Kasumi-1 (cell line): ENCODE data around the gene PCBP4.
"Not testable (repeated sequence)": the region's sequence is repeated elsewhere in the genome, so short reads cannot be mapped to it uniquely, and the experiment has no call there.

Experiments
- DNase-seq, 2 experiments: peaks; one replicate each; lab custom pipeline; 2025; lab: John Stamatoyannopoulos, UW

Gene PCBP4

DNA sequence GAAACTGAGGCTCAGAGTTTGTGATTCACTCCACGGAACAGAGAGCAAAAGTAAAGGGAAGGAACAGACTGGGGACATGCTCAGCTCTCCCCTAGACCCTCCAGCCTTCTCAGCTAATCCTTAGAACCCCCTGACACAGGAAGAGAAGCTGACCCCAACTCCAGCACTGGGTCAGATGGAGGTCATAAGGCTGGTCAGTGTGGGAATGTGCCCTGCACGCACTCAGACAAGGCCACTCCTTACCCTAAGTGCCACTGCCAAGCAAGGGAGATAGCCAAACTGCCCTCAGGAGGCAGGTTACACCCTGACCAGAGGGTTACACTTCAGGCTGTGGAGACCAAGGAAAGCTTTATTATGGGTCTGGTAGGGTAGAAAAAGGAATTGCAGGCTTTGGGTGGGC lies 27.3 kb upstream of the PCBP4 start:
- no peak for DNase-seq

DNA sequence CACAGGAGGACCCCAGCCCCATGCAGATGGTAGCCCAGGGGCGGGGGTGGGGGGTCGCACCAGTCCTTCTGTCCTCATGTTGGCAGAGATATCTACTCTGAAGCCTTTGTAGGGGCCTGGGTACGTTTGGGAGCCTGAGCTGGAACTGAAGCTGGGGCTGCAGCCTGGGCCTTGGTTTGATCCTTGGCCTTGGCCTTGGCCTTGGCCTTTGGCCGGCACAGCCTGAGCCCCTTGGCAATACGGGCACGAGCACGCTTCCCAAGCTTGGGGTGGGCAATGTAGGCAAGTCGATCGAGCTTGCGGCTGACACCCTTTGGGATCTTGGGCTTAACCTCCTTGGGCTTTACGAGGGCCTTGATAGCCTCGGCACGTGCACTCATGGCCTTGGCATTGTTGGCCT lies 26.4 kb upstream of the PCBP4 start:
- DNase-seq, result not testable (repeated sequence)

DNA sequence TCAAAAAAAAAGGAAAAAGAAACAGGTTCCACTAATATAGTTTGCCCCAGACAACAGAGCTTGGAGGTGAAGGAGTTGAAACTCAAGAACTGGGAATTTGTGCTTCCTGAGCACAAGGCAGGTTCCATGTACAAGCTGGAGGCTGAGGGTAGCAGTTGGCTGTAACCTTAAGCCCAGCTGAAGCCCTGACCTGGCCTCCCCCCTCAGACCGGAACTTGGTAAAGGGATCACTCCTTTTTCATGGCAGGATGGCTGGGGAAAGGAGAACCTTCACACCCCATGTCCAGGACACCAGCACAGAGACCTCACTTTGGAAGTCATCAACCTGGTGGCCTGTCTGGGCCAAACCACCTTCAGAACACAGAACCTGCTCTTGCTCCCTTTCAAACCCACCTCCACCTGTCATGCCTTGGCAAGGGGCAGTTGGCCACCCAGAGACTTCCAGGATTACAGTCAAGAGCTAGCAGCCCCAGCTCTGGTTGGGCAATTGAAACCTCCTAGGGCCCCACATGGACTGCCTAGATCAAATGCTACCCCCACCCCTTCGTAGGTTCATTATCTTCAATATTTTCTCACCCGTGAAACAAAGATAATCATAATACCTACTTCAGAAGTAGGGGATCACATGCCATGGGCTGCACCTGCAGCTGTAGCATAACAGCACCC lies 24.9 kb upstream of the PCBP4 start:
- DNase-seq, result no peak

DNA sequence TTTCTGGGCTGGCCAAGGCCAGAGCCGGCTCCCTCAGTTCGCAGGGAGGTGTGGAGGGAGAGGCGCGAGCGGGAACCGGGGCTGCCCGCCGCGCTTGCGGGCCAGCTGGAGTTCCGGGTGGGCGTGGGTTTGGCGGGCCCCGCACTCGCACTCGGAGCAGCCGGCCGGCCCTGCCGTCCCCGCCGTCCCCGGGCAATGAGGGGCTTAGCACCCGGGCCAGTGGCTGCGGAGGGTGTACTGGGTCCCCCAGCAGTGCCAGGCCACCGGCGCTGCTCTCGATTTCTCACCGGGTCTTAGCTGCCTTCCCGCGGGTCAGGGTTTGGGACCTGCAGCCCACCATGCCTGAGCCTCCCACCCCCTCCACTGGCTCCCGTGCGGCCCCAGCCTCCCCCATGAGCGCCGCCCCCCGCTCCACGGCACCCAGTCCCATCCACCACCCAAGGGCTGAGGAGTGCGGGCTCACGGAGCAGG lies 23.3 kb upstream of the PCBP4 start:
- not testable (repeated sequence) for DNase-seq

DNA sequence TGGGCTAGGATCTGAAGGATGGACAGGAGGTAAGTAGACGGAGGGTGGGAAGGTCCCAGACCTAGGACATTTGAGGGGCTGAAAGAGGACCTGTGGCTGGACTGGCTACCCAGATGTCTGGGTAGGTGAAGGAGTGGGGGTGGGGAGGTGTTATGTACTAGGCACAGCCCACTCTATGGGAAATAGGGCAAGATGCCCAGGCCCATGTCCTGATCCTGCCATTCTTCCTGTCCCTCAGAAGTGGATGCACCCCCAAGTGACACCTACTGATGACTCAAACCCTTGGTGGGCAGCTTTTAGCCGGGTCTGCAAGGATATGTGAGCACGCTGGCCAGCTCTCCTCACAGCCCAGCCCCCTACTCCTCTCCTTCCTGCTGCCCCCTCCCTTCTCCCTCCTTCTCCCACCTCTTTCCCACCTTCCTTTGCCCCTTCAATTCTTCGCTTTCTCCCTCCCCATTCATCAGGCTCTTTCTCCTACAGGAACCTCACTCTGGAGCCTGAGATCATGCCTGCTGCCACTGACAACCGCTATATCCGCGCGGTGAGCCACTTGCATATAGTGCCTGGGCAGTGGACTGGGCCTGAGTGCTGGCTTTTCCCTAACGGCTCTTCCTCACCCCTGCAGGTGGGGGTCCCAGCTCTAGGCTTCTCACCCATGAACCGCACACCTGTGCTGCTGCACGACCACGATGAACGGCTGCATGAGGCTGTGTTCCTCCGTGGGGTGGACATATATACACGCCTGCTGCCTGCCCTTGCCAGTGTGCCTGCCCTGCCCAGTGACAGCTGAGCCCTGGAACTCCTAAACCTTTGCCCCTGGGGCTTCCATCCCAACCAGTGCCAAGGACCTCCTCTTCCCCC lies 21.3 kb upstream of the PCBP4 start:
- DNase-seq, result no peak

DNA sequence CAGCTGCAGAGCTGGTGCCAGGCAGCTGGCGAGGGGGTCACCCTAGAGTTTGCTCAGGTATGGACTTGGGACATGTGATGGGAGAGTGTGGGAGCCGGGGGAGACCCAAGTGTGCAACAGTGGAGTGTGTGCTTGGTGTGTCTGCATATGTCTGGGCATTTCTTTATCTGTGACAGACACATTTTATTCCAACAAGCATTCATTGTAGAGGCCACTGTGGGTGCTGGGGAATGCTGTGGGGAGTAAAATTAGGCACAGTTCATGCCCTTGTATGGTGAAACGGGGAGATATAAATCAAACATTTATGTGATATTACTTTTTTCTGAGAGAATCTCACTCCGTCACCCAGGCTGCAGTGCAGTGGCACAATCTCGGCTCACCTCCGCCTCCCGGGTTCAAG lies 20.3 kb upstream of the PCBP4 start:
- no peak for DNase-seq

DNA sequence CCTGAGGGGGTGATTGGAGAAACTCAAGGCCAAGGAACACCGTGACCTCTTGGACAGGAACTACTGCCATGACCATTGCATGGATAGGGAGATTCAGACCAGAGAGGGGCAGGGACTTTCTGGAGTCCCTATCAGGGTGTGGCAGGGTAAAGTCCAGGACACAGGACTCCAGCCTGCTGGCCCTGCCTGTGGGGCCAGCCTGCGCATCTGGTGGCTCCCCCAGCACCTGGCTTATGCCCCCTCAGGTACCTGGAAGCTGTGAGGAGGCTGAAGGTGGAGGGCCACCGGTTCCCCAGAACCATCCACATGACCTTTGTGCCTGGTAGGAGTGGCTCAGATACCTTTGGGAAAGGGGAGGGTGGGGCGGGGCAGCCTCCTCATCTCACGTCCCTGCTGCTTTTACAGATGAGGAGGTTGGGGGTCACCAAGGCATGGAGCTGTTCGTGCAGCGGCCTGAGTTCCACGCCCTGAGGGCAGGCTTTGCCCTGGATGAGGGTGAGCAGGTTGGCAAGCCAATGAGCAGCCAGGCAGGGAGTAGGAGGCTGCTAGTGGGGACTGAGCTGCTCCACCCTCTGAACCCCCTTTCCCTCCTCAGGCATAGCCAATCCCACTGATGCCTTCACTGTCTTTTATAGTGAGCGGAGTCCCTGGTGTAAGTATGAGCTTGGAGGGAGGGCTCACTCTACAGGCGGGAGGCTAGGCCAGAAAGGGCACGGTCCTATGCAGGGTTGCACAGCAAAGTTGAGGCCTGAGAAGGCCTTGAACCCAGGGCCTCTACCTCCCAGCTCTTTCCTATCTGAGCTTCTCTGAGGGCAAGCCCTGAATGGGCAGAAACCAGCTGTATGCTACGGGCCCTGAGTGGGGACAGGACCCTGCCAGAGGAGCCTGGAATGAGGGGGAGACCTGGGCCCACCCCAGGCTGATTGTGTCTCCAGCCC lies 19.0 kb upstream of the PCBP4 start:
- no peak for DNase-seq

DNA sequence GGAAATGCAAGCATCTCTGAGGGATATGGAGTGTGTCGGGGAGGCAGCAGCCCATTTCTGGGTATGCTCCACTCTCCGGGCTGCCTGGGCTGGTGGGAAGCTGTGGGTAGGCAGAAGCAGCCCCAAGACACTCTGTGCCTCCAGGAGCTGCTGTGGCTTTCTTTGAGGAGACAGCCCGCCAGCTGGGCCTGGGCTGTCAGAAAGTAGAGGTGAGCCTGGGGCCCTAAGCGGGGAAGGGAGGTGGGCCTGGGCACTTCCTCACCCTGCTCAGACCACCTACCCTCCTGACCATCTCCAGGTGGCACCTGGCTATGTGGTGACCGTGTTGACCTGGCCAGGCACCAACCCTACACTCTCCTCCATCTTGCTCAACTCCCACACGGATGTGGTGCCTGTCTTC lies 17.8 kb upstream of the PCBP4 start:
- DNase-seq, result no peak

DNA sequence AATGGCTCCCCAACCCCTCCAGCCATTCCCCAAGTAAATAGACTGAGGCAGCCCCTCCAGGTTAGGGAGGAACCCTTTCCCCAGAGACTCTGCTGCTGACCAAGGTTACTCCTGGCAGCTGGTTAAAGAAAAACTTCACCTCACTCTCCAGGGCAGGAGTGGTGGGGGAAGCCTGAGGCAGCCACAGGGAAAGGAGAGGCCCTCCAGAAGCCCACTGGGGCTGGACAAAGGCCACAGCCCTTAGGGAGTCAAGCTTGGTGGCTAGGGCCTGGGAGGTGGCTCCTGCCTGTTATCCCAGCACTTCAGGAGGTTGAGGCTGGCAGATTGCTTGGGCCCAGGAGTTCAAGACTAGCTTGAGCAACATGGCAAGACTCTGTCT lies 17.0 kb upstream of the PCBP4 start:
- DNase-seq, result no peak

DNA sequence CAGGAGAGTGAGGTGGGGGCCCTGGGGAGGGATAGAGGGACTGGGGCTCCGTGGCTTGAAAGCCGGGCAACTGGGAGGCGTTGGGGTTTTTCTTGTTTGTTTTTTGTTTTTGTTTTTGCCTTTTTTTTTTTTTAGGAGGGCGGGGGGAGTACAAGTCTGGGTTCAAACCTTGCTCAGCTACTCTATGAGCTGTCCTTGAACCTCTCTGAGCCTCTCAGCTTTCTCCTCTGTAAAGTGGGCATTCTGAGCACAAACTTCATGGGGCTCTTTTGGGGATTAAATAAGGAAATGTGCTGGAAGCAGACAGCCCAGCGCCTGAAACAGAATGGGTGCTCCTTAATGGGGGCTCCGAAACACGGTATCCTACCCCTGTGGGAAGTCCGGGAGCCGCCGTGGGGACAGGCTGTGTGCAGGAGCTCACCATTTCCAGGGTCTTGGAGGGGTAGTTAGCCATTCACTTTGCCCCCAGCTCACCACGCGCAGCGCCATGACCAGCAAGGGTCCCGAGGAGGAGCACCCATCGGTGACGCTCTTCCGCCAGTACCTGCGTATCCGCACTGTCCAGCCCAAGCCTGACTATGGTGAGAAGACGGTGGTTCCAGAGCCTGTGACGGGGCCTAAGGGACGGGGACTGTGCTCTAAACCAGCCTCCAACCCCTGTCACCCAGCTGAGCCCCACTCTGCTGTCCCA lies 16.5 kb upstream of the PCBP4 start:
- DNase-seq, result no peak

DNA sequence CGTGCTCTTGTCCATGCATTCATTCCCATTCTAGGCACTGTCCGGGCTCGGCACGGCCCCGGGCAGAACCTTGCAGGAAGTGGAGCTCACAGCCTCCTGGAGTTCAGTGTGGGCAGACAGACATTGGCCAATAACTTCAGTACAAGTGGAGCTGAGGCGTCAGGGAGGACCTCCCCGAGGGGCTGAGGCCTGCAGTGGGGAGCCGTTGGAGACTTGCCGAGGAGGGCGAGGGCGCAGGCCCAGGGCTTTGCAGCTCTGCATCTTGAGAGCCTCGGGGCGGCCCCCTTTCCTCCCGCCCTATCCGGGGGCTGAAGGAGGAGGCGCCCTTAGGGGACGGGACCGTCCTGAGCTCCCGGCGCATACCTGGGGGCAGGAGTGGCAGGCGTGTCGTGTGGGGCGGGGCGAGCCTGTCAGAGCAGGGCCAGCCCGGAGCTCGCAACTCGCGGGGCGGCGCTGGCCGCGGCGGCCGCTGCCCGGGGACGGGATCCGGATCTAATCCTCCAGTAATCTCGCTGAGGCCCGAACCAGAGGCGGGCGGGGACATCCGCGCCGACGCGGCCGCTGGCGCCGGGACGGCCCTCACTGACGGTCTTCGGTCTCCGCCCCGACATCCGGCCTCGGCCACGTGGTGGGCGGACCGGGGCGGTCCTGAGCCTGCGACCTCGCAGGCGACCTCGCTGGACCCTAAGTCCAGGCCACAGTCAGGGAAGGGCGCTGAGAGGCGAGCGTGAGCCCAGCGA lies 15.8 kb upstream of the PCBP4 start, which contains the start of gene ACY1:
TSS of gene ACY1 (plus strand) at position 698 of the 740 bp plus-strand sequence. CDS start 530 bp downstream, outside the sequence.
- DNase-seq, result peak; percentile 76 to 83

DNA sequence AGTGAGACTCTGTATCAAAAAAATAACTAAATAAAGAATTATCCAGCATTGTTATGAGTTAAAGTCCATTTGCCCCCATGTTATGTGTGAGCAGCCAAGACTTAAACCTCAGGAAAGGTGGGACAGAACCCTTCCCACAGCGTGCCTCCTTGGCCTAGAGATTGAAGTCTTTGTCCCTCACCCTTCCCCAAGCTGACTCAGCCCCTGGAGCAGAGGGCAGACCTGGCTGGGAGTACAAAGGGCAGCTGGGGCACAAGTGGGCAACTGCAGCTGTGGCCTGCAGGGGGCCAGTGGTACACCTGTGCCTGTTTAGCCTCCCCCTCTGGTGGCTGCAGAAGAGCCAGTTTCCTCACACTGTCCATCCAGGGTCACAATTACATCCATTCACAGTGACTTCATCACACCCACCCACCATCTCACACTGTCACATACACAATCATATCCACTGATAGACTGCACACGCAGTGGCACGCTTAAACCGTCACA lies 15.1 kb upstream of the PCBP4 start:
- DNase-seq, result peak; percentile 56 to 67

DNA sequence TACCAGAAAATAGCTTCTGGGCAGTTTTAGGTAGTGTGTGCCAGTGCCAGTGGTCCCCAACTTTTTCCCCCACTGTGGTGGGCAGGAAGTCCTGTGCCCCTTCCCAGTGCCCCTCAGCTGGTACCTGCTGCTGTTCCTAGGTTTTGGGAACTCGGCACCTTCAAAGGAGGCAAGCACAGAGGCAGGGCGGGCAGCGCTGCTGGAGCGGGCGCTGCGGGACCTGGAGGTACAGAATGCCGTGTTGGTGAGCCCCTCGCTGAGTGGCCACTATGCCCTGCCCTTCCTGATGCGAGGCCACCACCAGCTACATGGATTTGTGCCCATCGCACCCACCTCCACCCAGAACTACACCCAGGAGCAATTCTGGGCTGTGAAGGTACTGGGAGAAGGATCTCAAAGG lies 13.0 kb upstream of the PCBP4 start:
- no peak for DNase-seq

DNA sequence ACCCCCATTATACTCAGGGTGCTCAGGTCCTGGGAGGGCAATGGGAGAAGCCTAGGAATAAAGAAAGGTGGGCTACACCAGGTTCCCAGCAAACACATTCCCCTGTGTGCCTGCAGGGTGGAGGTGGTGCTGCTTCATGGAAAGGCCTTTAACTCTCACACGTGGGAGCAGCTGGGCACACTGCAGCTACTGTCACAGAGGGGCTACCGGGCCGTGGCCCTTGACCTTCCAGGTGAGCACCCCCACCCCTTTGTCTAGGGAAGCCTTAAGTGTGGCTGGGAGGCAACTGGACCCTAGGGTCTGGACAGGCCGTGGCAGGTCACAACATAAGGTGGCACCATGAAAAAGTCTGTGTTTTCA lies 10.9 kb upstream of the PCBP4 start:
- DNase-seq, result no peak

DNA sequence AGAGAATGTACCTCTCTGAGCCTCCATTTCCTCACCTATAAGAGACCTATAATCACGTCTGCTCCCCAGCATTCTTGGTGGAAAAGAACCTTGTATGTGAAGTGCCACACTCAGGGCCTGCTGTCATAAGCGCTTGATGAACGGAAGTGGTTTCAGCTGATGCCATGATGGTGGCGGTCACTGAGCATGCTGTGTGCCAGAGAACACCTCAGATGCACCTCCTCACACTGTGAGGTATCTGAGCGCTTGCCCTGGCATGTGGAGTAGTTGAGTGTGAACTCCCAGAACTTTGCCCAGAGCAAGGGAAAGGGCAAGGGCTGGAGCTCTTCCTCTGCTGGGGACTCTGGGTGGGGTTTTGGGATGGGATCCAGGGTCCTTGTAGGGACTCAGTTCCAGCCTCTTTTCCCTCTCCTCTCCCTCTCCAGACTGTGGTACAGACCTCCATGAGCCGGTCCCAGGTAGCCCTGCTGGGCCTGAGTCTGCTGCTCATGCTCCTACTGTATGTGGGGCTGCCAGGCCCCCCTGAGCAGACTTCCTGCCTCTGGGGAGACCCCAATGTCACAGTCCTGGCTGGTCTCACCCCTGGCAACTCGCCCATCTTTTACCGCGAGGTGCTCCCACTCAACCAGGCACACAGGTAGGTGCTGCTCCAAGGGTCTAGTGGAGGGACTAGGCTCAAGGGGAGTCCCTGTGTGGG lies 10.3 kb upstream of the PCBP4 start:
- no peak for DNase-seq

DNA sequence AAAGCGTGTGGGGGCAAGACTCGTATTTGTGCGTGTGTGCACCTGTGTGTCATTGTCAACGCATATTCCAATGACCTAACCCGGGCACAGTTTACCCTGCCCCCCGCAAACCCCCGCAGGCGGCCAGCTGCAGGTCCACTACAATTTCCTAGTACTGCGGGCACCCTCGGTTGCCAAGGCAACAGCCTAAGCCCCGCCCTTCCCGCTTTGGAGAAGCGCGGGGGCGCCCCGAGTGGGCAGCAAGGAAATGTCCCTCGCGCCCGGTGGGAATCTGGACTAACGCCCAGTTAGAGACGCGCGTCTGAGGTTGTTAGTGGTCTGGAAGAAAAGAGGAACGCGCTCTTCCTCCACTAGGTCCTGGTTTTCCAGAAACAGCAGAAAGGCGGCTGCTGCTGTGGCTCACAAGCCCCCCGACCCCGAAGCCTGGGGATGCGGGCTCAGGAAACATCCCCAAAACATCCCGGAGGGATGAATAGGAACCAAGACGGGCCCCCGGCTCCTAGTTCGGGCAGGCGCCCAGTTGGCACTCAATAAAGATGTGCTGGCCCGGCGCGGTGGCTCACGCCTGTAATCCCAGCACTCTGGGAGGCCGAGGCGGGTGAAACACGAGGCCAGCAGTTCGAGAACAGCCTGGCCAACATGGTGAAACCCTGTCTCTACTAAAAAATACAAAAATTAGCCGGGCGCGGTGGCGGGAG lies 8.7 kb upstream of the PCBP4 start:
- DNase-seq, result no peak

DNA sequence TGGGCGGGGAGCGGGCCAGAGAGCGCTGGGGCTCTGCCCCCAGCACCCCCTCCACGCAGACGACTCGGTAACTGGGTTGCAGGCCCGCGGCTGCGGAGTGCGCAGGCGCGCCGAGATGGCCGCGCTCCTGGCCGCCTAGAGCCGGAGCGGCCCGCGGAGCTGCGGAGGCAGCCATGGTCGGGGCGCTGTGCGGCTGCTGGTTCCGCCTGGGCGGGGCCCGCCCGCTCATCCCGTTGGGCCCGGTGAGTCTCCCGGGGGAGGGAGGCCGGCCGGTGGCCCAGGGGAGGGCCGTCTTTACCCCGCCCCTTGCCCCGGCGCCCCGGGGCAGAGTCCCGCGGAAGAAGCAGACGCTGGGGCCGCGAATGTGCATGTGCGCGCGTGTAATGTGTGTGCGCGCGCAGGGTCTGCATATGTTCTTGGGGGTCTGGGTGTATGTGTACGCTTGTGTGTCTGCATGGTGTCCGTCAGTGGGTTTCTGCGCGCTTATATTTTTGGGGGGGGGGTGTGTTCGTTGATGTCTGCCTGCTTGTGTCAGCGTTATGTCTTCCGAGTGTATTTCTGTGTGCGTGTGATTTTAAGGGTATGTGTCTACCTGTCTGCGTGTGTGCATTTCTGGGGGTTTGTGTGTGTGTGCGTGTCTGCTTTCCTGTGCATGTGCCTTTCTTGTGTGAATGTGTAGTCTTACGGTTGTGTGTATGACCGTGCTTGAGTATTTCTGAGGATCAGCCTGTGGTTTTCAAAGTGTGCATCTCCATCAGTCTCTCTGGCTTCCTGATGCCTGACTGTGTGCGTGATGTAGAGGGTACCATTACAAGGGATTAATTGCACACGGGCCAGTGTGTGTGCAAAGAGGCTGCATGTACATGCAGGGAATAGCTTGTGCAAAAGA lies 8.0 kb upstream of the PCBP4 start, which contains the start of gene ABHD14A:
TSS of gene ABHD14A (plus strand) at position 102 of the 889 bp plus-strand sequence. CDS start at position 174, 72 bp downstream.
- peak; percentile 47 to 59 for DNase-seq

DNA sequence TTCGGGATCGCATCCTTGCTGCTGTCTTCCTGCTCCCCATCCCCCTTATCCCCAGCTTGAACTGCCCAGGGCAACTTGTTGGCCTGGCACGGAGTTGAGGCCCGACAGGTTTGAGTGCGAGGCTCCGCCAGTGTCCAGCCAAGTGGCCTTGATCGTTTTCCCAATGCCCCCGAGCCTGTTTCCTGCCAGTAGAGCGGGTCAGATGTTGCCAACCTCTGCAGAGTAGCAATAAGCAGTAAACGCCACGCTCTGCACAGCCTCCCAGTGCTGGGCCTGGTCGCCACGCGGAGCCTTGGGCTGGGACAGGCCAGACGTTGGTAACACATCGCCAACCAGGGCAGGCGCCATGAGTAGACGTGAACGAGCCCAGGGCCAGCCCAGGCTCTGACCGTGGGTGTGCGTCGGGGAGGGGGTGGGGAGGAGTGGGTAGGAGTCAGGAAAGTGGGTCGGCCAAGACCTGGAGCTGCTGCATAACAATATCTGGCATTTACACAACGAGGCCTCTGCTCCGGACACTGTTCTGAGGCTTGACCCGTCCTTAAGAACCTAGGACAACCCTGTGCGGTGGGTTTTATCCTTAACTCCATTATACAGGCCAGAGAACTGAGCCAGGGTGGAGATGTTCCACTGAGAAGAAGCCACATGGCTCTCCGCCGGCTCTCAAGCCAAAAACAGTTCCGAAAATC lies 7.2 kb upstream of the PCBP4 start:
- no peak for DNase-seq
